Natural killer cell treated with Interleukin-12 subunit alpha and Interleukin-12 subunit beta and Interleukin-15 and Interleukin-18, amount 100 ng/mL, for 72 hours (primary cell): ENCODE data around the gene P2RY8. TPM values are rescaled to one million over a fixed set of nuclear protein-coding genes. Genes with fewer than 3 reads are reported as not detected.
A peak's percentile ranks its signal among the peaks of the same experiment; 100 is the strongest.
"Not testable (repeated sequence)": the region's sequence is repeated elsewhere in the genome, so short reads cannot be mapped to it uniquely, and the experiment has no call there.

Experiments used
- ATAC-seq, 2 donors: fragments of 150-1000 bp; cut with Tn5 transposase in 1 of 2; sonication (Bioruptor Pico), chemical (Tn5 transposase) in 1 of 2; 2 replicates each; pipeline ENCODE4 v1.10.0; 2021
- DNase-seq: peaks from one replicate; pipeline ENCODE4 v3.0.0; 2022; ENCODE audit warnings: low spot score
- H3K27ac Mint-ChIP-seq, 2 donors: 1 replicate in 1 of 2; 2 replicates in 1 of 2; pipeline ENCODE4 v1.8.0; 2022; ENCODE audit warnings: mixed read lengths in 2 of 2, mild to moderate bottlenecking in 1 of 2, moderate library complexity in 1 of 2
- H3K27me3 Mint-ChIP-seq, 2 donors: 1 replicate in 1 of 2; 2 replicates in 1 of 2; pipeline ENCODE4 v1.8.0; 2022; ENCODE audit warnings: mixed read lengths in 2 of 2
- H3K36me3 Mint-ChIP-seq: one replicate; pipeline ENCODE4 v1.8.0; 2022; ENCODE audit warnings: mixed read lengths
- H3K4me1 Mint-ChIP-seq, 2 donors: 1 replicate in 1 of 2; 2 replicates in 1 of 2; pipeline ENCODE4 v1.8.0; 2022; ENCODE audit warnings: low read depth in 2 of 2, mixed read lengths in 2 of 2, mild to moderate bottlenecking in 1 of 2
- H3K4me3 Mint-ChIP-seq: one replicate; pipeline ENCODE4 v1.8.0; 2022; ENCODE audit warnings: mixed read lengths
- H3K9me3 Mint-ChIP-seq: 2 replicates; pipeline ENCODE4 v1.8.0; 2022; ENCODE audit warnings: mixed read lengths
- total RNA-seq, 2 donors: library from RNA; stranded (reverse); gene quantifications; one replicate each; pipeline ENCODE4 v1.2.3, GENCODE V29; 2022

Gene P2RY8
- total RNA-seq, 2 donors from 2014 or later: 19.5 to 59.1 TPM

GRCh38 chrX:1534301-1535168, 2.5 kb downstream of the P2RY8 start:
- peak overlapping the region; percentile 90 for H3K4me3 Mint-ChIP-seq
- peaks cover 16 to 24% of the 10 kb centered on the region in 2 donors for H3K4me1 Mint-ChIP-seq
- no peak for DNase-seq
- ATAC-seq: peak in 1 of 2 donors; percentile 36
- H3K9me3 Mint-ChIP-seq: no peaks in the 10 kb centered on the region
- no peaks in the 10 kb centered on the region for H3K36me3 Mint-ChIP-seq
- peak overlapping the region; percentile 98 to 99 for H3K27ac Mint-ChIP-seq
- no peaks in the 10 kb centered on the region for H3K27me3 Mint-ChIP-seq

GRCh38 chrX:1533058-1533457, 3.9 kb downstream of the P2RY8 start:
- H3K36me3 Mint-ChIP-seq: no peaks in the 10 kb centered on the region
- no peaks in the 10 kb centered on the region for H3K9me3 Mint-ChIP-seq
- no peaks in the 10 kb centered on the region for H3K27me3 Mint-ChIP-seq
- H3K4me3 Mint-ChIP-seq: no peak overlapping the region
- peaks cover 16 to 24% of the 10 kb centered on the region in 2 donors for H3K4me1 Mint-ChIP-seq
- DNase-seq (no peak), ATAC-seq (no peak)
- H3K27ac Mint-ChIP-seq: peak overlapping the region in 1 of 2 donors; percentile 70

GRCh38 chrX:1531096-1531890, 5.7 kb downstream of the P2RY8 start:
- no peaks in the 10 kb centered on the region for H3K27me3 Mint-ChIP-seq
- no peak overlapping the region for H3K4me3 Mint-ChIP-seq
- no peak for ATAC-seq
- no peaks in the 10 kb centered on the region for H3K36me3 Mint-ChIP-seq
- DNase-seq: no peak
- H3K4me1 Mint-ChIP-seq: peaks cover 5 to 11% of the 10 kb centered on the region in 2 donors
- no peak overlapping the region for H3K27ac Mint-ChIP-seq
- H3K9me3 Mint-ChIP-seq: no peaks in the 10 kb centered on the region

DNA sequence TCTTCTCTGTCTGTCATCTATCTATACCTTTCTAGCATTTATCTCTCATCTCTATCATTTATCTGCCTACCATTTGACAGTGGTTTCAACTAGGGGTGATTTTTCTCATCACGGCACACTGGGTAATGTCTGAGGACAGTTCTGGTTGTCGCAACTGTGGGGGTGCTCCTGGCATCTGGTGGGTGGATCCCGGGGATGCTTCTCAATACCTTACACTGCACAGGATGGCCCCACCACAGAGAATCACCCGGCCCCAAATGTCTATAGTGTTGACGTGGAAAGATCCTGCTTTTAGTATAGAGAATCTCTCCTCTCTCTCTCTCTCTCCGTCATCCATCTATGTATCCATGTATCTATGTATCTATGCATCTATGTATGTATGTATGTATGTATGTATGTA, 7.2 kb downstream of the P2RY8 start:
- Mint-ChIP-seq H3K9me3 (no peaks in the 10 kb centered on the region), H3K27me3 (no peaks in the 10 kb centered on the region), H3K4me1 (peaks cover 2 to 5% of the 10 kb centered on the region in 2 donors), H3K36me3 (no peaks in the 10 kb centered on the region), H3K4me3 (no peak overlapping the region), H3K27ac (no peak overlapping the region)
- DNase-seq (no peak), ATAC-seq (no peak)

GRCh38 chrX:1529328-1529727, 7.7 kb downstream of the P2RY8 start:
- H3K27me3 Mint-ChIP-seq: no peaks in the 10 kb centered on the region
- no peak for DNase-seq
- ATAC-seq: peak; percentile 54 to 60
- no peaks in the 10 kb centered on the region for H3K36me3 Mint-ChIP-seq
- H3K9me3 Mint-ChIP-seq: no peaks in the 10 kb centered on the region
- peaks cover 2 to 5% of the 10 kb centered on the region in 2 donors for H3K4me1 Mint-ChIP-seq
- no peak overlapping the region for H3K27ac Mint-ChIP-seq
- no peak overlapping the region for H3K4me3 Mint-ChIP-seq

DNA sequence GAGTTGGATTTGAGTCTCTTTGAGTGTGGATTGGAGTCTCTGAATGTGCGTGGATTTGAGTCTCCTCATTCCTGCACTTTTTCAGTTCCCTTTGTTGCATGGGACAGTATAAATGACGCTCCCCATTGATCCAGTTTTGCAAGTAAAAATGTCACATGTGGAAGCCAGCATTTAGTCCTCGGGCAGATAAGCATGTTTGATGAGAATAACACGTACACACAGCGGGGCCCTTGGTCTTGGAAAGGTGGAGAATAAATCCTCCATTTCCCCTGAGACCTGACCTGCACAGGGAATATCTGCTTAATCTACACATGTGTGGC, 8.1 kb downstream of the P2RY8 start:
- no peak for DNase-seq
- ATAC-seq: no peak
- H3K9me3 Mint-ChIP-seq: no peaks in the 10 kb centered on the region
- no peak overlapping the region for H3K27ac Mint-ChIP-seq
- H3K4me3 Mint-ChIP-seq: no peak overlapping the region
- H3K27me3 Mint-ChIP-seq: no peaks in the 10 kb centered on the region
- peaks cover 0 to 5% of the 10 kb centered on the region in 2 donors for H3K4me1 Mint-ChIP-seq
- no peaks in the 10 kb centered on the region for H3K36me3 Mint-ChIP-seq

DNA sequence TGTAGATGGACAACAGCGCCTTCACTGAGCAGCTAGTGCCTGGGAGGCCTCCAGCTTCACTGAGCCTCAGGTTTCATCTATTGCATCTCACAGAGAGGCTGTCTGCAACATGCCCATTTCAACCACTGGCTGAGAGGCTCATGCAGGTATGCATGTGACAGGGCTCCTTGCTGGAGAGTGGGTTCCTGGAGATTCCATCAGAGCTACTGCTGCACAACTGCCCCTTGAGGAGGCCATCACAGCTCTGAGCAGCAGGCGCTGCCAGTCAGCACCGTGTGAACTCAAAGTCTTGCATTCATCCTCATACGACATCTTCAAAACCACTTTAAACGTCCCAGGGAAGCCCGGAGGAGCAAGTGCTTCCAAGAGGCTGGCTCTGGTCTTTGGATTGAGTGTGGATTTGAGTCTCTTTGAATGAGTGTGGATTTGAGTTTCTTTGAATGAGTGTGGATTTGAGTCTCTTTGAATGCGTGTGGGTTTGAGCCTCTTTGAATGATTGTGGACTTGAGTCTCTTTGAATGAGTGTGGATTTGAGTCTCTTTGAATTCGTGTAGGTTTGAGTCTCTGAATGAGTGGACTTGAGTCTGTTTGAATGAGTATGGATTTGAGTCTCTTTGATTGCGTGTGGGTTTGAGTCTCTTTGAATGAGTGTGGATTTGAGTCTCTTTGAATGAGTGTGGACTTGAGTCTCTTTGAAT, 8.7 kb downstream of the P2RY8 start:
- Mint-ChIP-seq H3K27me3 (no peaks in the 10 kb centered on the region), H3K4me1 (peaks cover under 1 to 5% of the 10 kb centered on the region in 2 donors), H3K9me3 (no peaks in the 10 kb centered on the region), H3K27ac (no peak overlapping the region), H3K36me3 (no peaks in the 10 kb centered on the region), H3K4me3 (no peak overlapping the region)
- DNase-seq: no peak
- peak; percentile 61 to 86 for ATAC-seq

- no peak overlapping the region for H3K4me3 Mint-ChIP-seq
- no peaks in the 10 kb centered on the region for H3K9me3 Mint-ChIP-seq
- H3K27me3 Mint-ChIP-seq: no peaks in the 10 kb centered on the region
- no peak for ATAC-seq
- H3K36me3 Mint-ChIP-seq: no peaks in the 10 kb centered on the region
- H3K4me1 Mint-ChIP-seq: peaks cover under 1 to 3% of the 10 kb centered on the region in 2 donors
- no peak for DNase-seq
- H3K27ac Mint-ChIP-seq: no peak overlapping the region
These were observed 9.5 kb downstream of the P2RY8 start for GRCh38 chrX:1527457-1527856.

- no peaks in the 10 kb centered on the region for H3K27me3 Mint-ChIP-seq
- DNase-seq: no peak
- H3K4me1 Mint-ChIP-seq: peaks cover 6 to 7% of the 10 kb centered on the region in 2 donors
- no peak overlapping the region for H3K4me3 Mint-ChIP-seq
- H3K9me3 Mint-ChIP-seq: no peaks in the 10 kb centered on the region
- no peak overlapping the region for H3K27ac Mint-ChIP-seq
- H3K36me3 Mint-ChIP-seq: no peaks in the 10 kb centered on the region
- ATAC-seq: no peak
These were observed 10.4 kb downstream of the P2RY8 start for GRCh38 chrX:1526565-1526964.

GRCh38 chrX:1525583-1526355, 11.2 kb downstream of the P2RY8 start:
- peaks cover 12 to 13% of the 10 kb centered on the region in 2 donors for H3K4me1 Mint-ChIP-seq
- no peaks in the 10 kb centered on the region for H3K9me3 Mint-ChIP-seq
- ATAC-seq: no peak
- no peak for DNase-seq
- H3K27ac Mint-ChIP-seq: no peak overlapping the region
- H3K27me3 Mint-ChIP-seq: no peaks in the 10 kb centered on the region
- no peak overlapping the region for H3K4me3 Mint-ChIP-seq
- peaks cover 5% of the 10 kb centered on the region for H3K36me3 Mint-ChIP-seq

DNA sequence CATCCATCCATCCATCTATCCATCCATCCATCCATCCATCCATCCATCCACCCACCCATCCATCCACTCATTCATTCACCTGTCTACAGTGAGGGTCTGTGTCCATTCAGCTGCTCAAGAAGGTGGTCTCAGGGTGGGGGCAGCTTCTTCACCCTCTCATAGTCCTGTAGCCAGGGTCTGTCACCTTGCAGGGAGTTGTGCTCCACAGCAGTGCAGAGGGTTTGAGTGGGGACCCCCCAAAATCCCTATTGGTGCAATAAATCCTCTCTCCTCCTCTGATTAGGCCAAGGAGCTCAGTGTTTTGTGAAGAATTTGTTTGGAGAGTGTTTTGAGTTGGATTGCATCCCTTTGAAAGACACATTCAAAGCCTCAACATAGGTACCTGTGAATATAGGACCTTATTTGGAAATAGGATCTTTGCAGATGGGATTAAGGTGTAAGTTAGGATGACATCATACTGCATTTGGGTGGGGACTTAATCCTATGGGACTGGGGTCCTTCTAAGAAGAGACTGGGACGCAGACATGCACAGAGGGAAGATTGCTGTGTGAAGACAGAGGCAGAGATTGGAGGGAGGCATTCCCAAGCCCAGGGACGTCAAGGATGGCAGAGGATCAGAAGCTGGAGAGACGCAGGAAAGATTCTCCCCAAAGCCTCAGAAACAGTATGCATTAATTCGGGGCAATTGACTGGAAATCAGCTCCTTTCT, 12.0 kb downstream of the P2RY8 start:
- Mint-ChIP-seq H3K27me3 (no peaks in the 10 kb centered on the region), H3K9me3 (no peaks in the 10 kb centered on the region), H3K4me3 (no peak overlapping the region), H3K36me3 (peaks cover 11% of the 10 kb centered on the region), H3K4me1 (peaks cover 20% of the 10 kb centered on the region in 2 donors), H3K27ac (no peak overlapping the region)
- no peak for ATAC-seq
- no peak for DNase-seq

- not testable (repeated sequence) for DNase-seq, H3K4me3 Mint-ChIP-seq, H3K27ac Mint-ChIP-seq, ATAC-seq, H3K9me3 Mint-ChIP-seq, H3K27me3 Mint-ChIP-seq
- peaks cover 38 to 39% of the 10 kb centered on the region in 2 donors for H3K4me1 Mint-ChIP-seq
- H3K36me3 Mint-ChIP-seq: peaks cover 25% of the 10 kb centered on the region
These were observed 14.1 kb downstream of the P2RY8 start for GRCh38 chrX:1522905-1523304.
